Mesenchymal stem cell (in vitro differentiated cells and primary cell): ENCODE data around the gene STAT1.
A peak's percentile ranks its signal among the peaks of the same experiment; 100 is the strongest.

Source experiments
- DNase-seq: peaks from one replicate; pipeline ENCODE4 v3.0.0-alpha.2; 2013
- H2AFZ ChIP-seq: one replicate; pipeline ENCODE4 v1.6.1; 2013; ENCODE audit warnings: low read depth, mild to moderate bottlenecking, control low read depth, inconsistent platforms, low read length, moderate library complexity
- H2AK5ac ChIP-seq: 2 replicates; pipeline ENCODE4 v1.6.1; 2013; ENCODE audit warnings: low read length, moderate library complexity, mild to moderate bottlenecking, inconsistent platforms; ENCODE audit not compliant: severe bottlenecking
- H2BK120ac ChIP-seq: one replicate; pipeline ENCODE4 v1.6.1; 2013; ENCODE audit warnings: low read depth, mild to moderate bottlenecking, inconsistent platforms, low read length, moderate library complexity
- H2BK12ac ChIP-seq, 2 experiments: one replicate each; pipeline ENCODE4 v1.6.1; 2013; ENCODE audit warnings: inconsistent platforms in 2 of 2, low read length in 2 of 2, mild to moderate bottlenecking in 2 of 2, moderate library complexity in 2 of 2, control low read depth in 1 of 2
- H2BK15ac ChIP-seq: one replicate; pipeline ENCODE4 v1.6.1; 2013; ENCODE audit warnings: mild to moderate bottlenecking, low read depth, inconsistent platforms; ENCODE audit not compliant: poor library complexity, severe bottlenecking
- H2BK5ac ChIP-seq: 2 replicates; pipeline ENCODE4 v1.6.1; 2013; ENCODE audit warnings: low read depth, mild to moderate bottlenecking, low read length, control low read depth, inconsistent platforms; ENCODE audit not compliant: poor library complexity, severe bottlenecking
- H3K14ac ChIP-seq, 2 experiments: one replicate each; pipeline ENCODE4 v1.6.1; 2013; ENCODE audit warnings: inconsistent platforms in 2 of 2, low read length in 2 of 2, control low read depth in 1 of 2, mild to moderate bottlenecking in 1 of 2, moderate library complexity in 1 of 2
- H3K18ac ChIP-seq, 2 experiments: one replicate each; pipeline ENCODE4 v1.6.1; 2013; ENCODE audit warnings: inconsistent platforms in 2 of 2, low read length in 2 of 2, control low read depth in 1 of 2, low read depth in 1 of 2, mild to moderate bottlenecking in 1 of 2
- H3K23ac ChIP-seq, 2 experiments: one replicate each; pipeline ENCODE4 v1.6.1; 2013; ENCODE audit warnings: inconsistent platforms in 2 of 2, low read length in 2 of 2, mild to moderate bottlenecking in 2 of 2, moderate library complexity in 2 of 2, control low read depth in 1 of 2
- H3K27ac ChIP-seq: 2 replicates; pipeline ENCODE4 v1.5.1; 2013; ENCODE audit warnings: mild to moderate bottlenecking, moderate library complexity, low read length, control low read depth, inconsistent platforms; ENCODE audit not compliant: poor library complexity, severe bottlenecking
- H3K27me3 ChIP-seq, 2 experiments: 2 replicates each; pipeline versions ENCODE4 v1.6.1 to v1.7.0; 2013; ENCODE audit warnings: low read length in 2 of 2, mild to moderate bottlenecking in 2 of 2, moderate library complexity in 2 of 2, control low read depth in 1 of 2, inconsistent platforms in 1 of 2; ENCODE audit not compliant: control insufficient read depth in 1 of 2, insufficient read depth in 1 of 2
- H3K36me3 ChIP-seq, 2 experiments: 2 replicates each; pipeline versions ENCODE4 v1.6.1 to v1.7.0; 2013; ENCODE audit warnings: low read length in 2 of 2, control low read depth in 1 of 2, inconsistent platforms in 1 of 2, low read depth in 1 of 2, mild to moderate bottlenecking in 1 of 2; ENCODE audit not compliant: insufficient read depth in 2 of 2, control insufficient read depth in 1 of 2
- H3K4ac ChIP-seq, 2 experiments: one replicate each; pipeline ENCODE4 v1.6.1; 2013; ENCODE audit warnings: inconsistent platforms in 2 of 2, low read length in 2 of 2, mild to moderate bottlenecking in 2 of 2, moderate library complexity in 2 of 2, control low read depth in 1 of 2, low read depth in 1 of 2
- H3K4me1 ChIP-seq: 2 replicates; pipeline ENCODE4 v1.6.1; 2013; ENCODE audit warnings: low read depth, low read length, control low read depth; ENCODE audit not compliant: control insufficient read depth, insufficient read depth
- H3K4me2 ChIP-seq: 2 replicates; pipeline ENCODE4 v1.6.1; 2013; ENCODE audit warnings: low read length, mild to moderate bottlenecking, inconsistent platforms; ENCODE audit not compliant: poor library complexity, severe bottlenecking
- H3K4me3 ChIP-seq, 2 experiments: 2 replicates each; pipeline versions ENCODE4 v1.5.1 to v1.7.0; 2013; ENCODE audit warnings: low read length in 2 of 2, mild to moderate bottlenecking in 2 of 2, control low read depth in 1 of 2, low read depth in 1 of 2; ENCODE audit not compliant: insufficient read depth in 1 of 2
- H3K79me1 ChIP-seq: replicated peaks from 2 replicates; pipeline ENCODE4 v1.6.1; 2013; ENCODE audit warnings: mild to moderate bottlenecking, control low read depth, low read length, inconsistent platforms; ENCODE audit not compliant: poor library complexity, severe bottlenecking
- H3K9ac ChIP-seq: 2 replicates; pipeline ENCODE4 v1.7.0; 2013; ENCODE audit warnings: mild to moderate bottlenecking, low read length, moderate library complexity
- H3K9me3 ChIP-seq: 2 replicates; pipeline ENCODE4 v1.7.0; 2013; ENCODE audit warnings: mild to moderate bottlenecking, low read length; ENCODE audit not compliant: control insufficient read depth
- H4K8ac ChIP-seq: one replicate; pipeline ENCODE4 v1.6.1; 2013; ENCODE audit warnings: inconsistent platforms, mild to moderate bottlenecking, low read length, moderate library complexity
- H4K91ac ChIP-seq: one replicate; pipeline ENCODE4 v1.6.1; 2013; ENCODE audit warnings: mild to moderate bottlenecking, low read length, inconsistent platforms
- WGBS: methylation state at CpG from one replicate; pipeline ENCODE4 v1.1.7; 2013; ENCODE audit warnings: mixed read lengths; 5-methylcytosine and 5-hydroxymethylcytosine counted together

STAT1 gene

GRCh38 chr2:191006997-191007783 is 6.8 kb downstream of the STAT1 start:
- no peak overlapping the region for H4K8ac ChIP-seq
- H3K79me1 ChIP-seq, result peaks cover 18% of the 10 kb centered on the region
- no peak overlapping the region for H3K4ac ChIP-seq
- no peak overlapping the region for H2BK5ac ChIP-seq
- no peak overlapping the region for H2BK120ac ChIP-seq
- H4K91ac ChIP-seq, result no peak overlapping the region
- peaks cover 37 to 99% of the 10 kb centered on the region in 2 experiments for H3K36me3 ChIP-seq
- H3K9ac ChIP-seq, result peak overlapping the region; percentile 19
- no peaks in the 10 kb centered on the region for H3K27me3 ChIP-seq
- 100% methylated on average over 1 of the region's 4 CpGs for WGBS
- no peak overlapping the region for H2BK12ac ChIP-seq
- H3K4me2 ChIP-seq, result no peak overlapping the region
- no peak overlapping the region for H3K23ac ChIP-seq
- H3K4me1 ChIP-seq, result peaks cover 10% of the 10 kb centered on the region
- H2BK15ac ChIP-seq, result no peak overlapping the region
- no peak overlapping the region for H3K18ac ChIP-seq
- DNase-seq, result no peak
- no peak overlapping the region for H3K27ac ChIP-seq
- H2AK5ac ChIP-seq, result no peak overlapping the region
- no peak overlapping the region for H3K14ac ChIP-seq
- no peak overlapping the region for H3K4me3 ChIP-seq
- no peaks in the 10 kb centered on the region for H3K9me3 ChIP-seq
- no peak overlapping the region for H2AFZ ChIP-seq

GRCh38 chr2:191006297-191006696 is 7.7 kb downstream of the STAT1 start:
- Histone ChIP-seq H2BK15ac (no peak overlapping the region), H3K18ac (no peak overlapping the region), H4K91ac (no peak overlapping the region), H2BK12ac (no peak overlapping the region), H3K27ac (no peak overlapping the region), H3K36me3 (peaks cover 31 to 100% of the 10 kb centered on the region in 2 experiments), H3K4me2 (no peak overlapping the region), H3K14ac (no peak overlapping the region), H3K23ac (no peak overlapping the region), H3K9ac (no peak overlapping the region), H3K9me3 (no peaks in the 10 kb centered on the region), H3K4ac (no peak overlapping the region), H2AFZ (no peak overlapping the region), H2BK5ac (no peak overlapping the region), H2BK120ac (no peak overlapping the region), H3K79me1 (peaks cover 18% of the 10 kb centered on the region), H4K8ac (no peak overlapping the region), H3K27me3 (no peaks in the 10 kb centered on the region), H3K4me3 (no peak overlapping the region), H2AK5ac (no peak overlapping the region), H3K4me1 (peaks cover 5% of the 10 kb centered on the region)
- no peak for DNase-seq
- WGBS, result 95% methylated on average over 2 of the region's 3 CpGs

DNA sequence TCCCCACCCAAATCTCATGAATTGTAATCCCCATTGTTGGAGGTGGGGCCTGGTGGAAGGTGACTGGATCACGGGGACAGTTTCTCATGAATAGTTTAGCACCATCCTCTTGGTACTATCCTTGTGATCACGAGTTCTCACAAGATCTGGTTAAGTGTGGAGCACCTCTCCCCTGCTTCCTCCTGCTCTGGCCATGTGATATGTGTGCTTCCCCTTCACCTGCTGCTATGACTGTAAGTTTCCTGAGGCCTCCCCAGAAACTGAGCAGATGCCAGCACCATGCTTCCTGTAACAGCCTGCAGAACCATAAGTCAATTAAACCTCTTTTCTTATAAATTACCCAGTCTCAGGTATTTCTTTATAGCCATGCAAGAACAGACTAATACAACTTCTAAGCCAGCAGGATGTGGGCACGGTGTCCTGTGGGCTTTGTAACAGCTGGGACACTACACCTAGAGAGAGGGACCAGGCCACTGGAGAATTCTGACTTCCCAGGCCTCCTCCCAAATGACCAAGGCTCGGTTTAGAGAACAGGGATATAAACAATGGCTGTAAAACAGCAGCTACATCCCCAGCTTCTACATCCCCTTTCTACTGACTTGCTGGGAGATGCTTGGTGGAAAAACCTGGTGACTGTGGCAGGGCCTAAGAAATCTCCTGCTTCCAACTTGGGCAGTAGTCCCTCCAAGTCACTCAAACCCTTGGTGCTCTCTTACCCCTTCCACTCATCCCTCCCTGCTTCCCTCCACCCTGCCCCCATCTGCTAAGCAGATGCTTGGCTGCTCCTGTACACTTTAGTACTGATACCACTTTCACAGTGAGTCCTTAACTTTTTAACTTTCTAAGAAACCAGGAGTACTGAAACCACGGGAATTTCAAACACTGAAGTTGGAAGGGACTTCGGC is 10.3 kb downstream of the STAT1 start:
- peaks cover 25% of the 10 kb centered on the region for H3K79me1 ChIP-seq
- no peak overlapping the region for H2BK5ac ChIP-seq
- H3K23ac ChIP-seq, result no peak overlapping the region
- H2AK5ac ChIP-seq, result no peak overlapping the region
- H2AFZ ChIP-seq, result no peak overlapping the region
- no peak overlapping the region for H3K14ac ChIP-seq
- no peak overlapping the region for H3K27ac ChIP-seq
- 100% methylated on average over 5 of the region's 6 CpGs for WGBS
- H3K36me3 ChIP-seq, result peaks cover 34 to 100% of the 10 kb centered on the region in 2 experiments
- no peak overlapping the region for H2BK12ac ChIP-seq
- no peak overlapping the region for H3K9ac ChIP-seq
- no peaks in the 10 kb centered on the region for H3K9me3 ChIP-seq
- H4K8ac ChIP-seq, result no peak overlapping the region
- H3K27me3 ChIP-seq, result no peaks in the 10 kb centered on the region
- no peak overlapping the region for H3K4ac ChIP-seq
- H3K18ac ChIP-seq, result no peak overlapping the region
- H4K91ac ChIP-seq, result no peak overlapping the region
- H2BK15ac ChIP-seq, result no peak overlapping the region
- H3K4me1 ChIP-seq, result no peaks in the 10 kb centered on the region
- no peak for DNase-seq
- no peak overlapping the region for H2BK120ac ChIP-seq
- no peak overlapping the region for H3K4me2 ChIP-seq
- no peak overlapping the region for H3K4me3 ChIP-seq

DNA sequence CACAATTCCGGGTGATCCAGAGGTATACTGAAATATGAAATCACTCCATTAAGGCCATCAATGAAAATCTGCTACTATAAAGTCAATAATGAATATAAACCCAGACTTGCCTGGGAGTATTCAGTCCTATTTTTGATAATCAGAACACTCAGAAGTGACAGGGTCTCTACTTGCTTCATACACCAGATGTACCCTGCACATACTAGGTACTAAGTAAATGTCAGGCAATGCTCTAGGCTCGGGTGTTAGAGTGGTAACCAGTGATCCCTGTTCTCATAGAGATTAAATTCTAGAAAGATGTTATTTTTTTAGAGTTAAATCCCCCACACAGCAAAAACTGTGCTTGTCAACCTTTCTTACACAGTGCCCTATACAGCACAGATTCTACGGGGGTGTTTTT is 12.3 kb downstream of the STAT1 start:
- Histone ChIP-seq H3K4me2 (no peak overlapping the region), H3K79me1 (peaks cover 30% of the 10 kb centered on the region), H3K4me1 (no peaks in the 10 kb centered on the region), H3K4me3 (no peak overlapping the region), H2BK5ac (no peak overlapping the region), H3K9ac (peak overlapping the region; percentile 39), H3K27me3 (no peaks in the 10 kb centered on the region), H4K8ac (no peak overlapping the region), H3K18ac (no peak overlapping the region), H2AFZ (no peak overlapping the region), H3K27ac (no peak overlapping the region), H3K14ac (no peak overlapping the region), H2BK15ac (no peak overlapping the region), H2BK12ac (no peak overlapping the region), H2AK5ac (no peak overlapping the region), H3K4ac (no peak overlapping the region), H2BK120ac (no peak overlapping the region), H3K23ac (no peak overlapping the region), H3K9me3 (no peaks in the 10 kb centered on the region), H3K36me3 (peaks cover 41 to 100% of the 10 kb centered on the region in 2 experiments), H4K91ac (no peak overlapping the region)
- WGBS, result 100% methylated on average over 1 of the region's 3 CpGs
- DNase-seq, result no peak
